ENCODE results near the gene TAPT1.
"Not testable (repeated sequence)": the region's sequence is repeated elsewhere in the genome, so short reads cannot be mapped to it uniquely, and the experiment has no call there.

The TAPT1 gene

DNA sequence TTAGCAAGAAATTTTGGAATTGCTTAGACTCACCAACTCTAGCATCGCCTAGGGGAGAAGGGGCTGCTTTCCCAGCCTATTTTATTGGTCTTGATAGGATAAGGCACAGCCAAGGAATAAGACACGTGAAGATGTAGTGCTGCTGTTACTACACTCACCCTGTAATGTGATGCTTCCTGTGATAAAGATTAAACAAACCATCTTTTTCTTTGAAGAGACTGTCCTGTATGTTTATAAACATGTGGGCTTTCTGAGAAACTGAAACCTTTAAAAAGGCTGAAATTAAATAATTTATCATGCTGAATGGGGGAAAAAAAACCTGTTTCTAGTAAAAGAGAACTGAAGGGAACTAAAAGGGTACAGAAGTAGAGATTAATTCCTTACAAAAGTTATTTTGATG lies 13.2 kb downstream of the TAPT1 start:
- DNase-seq (ENCODE audit: low read depth): no peak

DNA sequence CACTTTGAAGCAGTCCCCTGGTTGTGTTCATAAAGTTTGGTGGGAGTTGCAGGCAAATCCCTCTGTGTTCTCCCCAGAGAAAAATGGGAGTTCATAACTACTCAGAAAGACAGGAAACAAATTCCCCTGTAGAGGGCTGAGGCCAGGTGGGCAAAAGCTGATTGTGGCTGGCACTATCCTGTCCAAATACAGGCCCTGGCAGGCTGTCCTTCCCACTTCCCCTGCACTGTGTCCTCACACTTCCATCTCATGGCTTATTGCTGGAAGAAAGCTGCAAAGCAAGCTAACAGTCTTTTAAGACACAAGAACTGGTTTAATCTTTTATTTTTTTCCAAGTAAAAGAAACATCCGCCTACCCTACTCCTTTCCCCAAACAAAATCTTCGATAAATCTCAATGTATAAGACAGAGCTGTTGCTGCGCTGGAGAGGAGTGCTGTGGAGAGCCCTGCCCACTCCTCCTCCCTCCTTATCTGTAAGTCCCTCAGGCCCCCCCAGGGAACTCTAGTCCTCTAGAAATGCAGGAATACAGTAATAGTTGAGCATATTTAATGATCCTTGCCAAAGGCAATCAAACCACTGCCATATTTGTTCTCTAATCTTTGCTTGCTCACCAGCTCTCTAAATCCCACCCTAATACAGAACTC lies 14.0 kb downstream of the TAPT1 start:
- no peak for DNase-seq (ENCODE audit: low read depth)

DNA sequence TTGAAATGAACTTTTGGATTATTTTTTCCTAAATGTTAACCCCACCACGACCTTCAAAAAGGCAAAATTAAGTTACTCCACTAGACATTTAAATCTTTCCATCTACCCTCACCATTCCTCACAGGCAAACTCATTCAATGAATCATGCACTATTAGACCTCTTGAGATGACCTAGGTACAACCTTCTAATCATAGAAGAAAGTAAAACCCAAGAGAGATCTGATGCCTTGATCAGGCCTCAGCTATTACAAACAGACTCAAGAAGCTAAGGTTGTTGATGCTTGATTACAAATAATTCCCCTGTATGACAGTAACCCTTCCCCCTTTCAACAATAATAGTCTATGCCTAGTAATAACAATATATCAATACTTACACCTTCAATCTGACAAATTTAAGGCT lies 18.9 kb downstream of the TAPT1 start:
- DNase-seq (ENCODE audit: low read depth): no peak

DNA sequence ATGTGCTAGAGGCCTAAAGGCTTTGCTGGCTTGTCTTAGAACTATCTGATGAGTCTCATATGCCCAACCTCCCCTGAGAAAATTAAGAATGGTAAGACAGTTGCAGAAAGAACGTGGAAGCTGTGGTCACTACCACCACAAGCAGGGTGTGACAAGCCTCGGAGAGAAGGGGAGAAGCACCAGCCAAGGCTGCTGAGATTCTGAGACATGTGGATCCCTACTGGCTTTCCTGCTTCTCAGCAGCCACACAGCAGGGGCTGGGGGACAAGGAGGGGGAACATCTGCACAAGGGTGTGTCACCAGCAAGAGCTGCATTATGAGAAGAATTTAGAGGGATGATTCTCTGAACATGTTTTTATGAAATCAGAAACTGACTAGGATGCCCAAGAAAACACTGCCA lies 19.4 kb downstream of the TAPT1 start:
- no peak for DNase-seq (ENCODE audit: low read depth)

DNA sequence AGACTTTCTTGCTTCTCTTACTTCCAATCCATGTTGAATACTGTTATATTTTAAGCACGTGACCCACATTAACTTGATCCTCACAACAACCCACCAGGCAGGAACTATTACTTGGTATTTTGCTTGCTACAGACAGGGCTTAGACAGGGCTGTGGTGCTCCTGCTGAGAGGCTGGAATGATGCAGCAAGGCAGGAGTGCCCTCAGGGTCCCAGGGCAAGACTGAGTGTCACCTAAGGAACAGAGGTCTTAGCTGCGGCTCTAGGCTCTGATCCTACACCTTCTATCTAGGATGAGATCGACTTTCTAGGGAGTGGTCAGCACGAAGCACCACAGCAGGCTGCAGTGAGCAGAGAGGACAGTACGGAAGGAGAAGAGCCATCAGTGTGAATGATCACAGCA lies 20.0 kb downstream of the TAPT1 start:
- no peak for DNase-seq (ENCODE audit: low read depth)

DNA sequence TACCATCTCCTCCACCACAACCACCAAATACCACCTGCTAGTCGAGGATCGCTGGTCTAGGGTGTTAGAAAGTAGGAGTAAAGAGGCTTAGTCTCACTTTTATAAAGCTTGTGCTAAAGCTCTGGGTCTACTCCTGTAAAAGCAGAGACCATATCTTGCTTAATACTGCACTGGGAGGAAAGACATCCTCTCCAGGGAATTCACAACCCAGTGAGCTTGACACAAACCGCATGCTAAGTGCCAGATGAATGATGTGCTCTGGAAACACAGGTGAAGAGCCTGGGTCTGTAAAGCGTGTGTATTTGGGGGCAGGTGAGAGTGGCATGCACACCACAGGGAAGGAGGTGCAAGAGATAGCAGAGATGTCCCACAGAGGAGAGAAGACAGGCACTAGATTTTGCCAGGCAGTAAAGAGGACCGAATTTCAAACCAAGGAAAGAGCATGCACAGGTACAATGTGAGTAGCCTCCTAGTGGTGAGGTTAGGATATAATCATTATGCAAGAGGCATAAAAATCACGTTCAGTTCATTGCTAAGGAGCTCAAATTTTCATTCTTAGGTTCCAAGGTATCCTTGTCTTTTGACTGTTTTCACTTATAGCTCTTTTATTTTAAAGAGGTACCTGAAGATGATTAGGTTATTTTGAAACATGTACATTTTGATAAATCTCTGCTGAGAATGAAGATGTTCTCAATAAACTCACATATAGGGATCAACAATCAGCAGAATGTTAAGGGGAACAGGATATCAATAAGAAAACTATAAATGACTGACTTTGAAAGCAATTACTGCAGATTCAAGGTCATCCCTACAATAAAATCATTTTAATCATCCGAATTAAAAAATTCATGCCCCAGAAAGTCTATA lies 20.7 kb downstream of the TAPT1 start:
- DNase-seq (ENCODE audit: low read depth): no peak

DNA sequence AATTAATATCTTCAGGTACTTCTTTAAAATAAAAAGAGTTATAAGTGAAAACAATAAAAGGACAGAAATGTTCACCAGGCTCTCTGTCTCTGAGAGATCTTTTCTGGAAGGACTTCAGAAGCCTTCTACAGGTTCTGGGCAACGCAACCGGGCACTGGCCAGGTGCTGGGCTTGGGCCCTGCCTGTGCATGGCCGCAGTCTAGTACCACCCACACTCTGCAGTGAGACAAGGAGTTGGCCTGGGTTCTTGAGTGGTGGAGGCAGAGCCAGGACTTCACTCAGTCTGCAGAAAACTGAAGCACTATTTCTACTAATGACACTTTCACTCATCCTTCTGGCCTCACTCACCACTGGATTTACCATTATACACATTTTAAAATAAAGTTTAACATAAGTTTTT lies 21.8 kb downstream of the TAPT1 start:
- no peak for DNase-seq (ENCODE audit: low read depth)

DNA sequence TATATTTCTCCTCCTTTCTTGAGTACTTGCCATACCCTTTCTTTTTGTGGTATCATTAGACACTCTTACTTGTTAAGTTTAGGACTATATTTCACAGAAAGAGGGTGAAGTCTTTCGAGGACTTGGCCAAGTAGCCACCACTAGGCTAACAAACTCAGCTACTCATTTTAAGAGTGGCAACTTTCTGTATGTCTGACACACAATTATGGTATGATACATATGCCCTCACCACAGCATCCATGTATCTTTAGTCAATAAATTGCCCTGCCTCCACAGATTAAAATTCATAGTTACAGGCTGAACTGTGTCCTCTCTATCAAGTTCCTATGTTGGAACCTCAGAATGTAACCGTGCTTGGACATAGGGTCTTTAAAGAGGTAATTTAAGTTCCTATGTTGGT lies 23.2 kb downstream of the TAPT1 start:
- DNase-seq (ENCODE audit: low read depth): no peak

DNA sequence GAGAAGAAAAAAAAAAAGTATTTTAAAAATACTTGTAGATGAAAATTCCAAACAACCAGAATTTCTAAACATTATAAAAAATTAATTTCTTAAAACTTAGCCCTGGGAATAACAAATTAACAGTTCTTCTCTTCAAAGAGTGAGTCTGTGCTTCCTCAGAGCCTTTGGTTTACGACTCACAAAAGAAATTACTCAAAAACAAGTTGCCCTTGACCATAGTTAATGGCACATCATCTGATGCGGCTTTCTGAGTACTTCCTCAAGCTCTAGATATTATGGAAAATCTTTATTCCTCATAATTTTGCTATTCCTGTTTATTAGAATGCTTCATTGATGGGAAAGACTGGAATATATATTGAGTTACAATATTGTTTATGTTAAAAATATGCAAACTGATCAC lies 23.7 kb downstream of the TAPT1 start:
- DNase-seq (ENCODE audit: low read depth): no peak

DNA sequence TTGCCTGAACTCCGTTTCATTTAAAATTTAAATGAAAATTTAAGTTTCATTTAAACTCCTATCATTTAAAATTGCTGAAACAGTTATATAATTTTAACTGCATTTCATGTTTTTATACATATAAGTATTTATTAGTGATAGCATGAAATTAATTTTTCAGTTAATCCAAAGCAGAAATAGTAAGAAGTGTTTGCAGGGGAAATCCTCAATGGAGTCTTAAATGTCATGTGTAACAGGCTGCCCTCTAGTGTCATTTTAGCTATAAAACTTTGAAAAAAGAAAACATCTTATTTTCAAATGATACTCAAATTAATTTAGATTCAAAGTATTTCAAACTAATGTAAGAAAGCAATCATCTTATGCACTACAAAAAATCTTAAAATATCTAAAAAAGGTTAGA lies 27.2 kb downstream of the TAPT1 start:
- DNase-seq (ENCODE audit: low read depth): no peak

DNA sequence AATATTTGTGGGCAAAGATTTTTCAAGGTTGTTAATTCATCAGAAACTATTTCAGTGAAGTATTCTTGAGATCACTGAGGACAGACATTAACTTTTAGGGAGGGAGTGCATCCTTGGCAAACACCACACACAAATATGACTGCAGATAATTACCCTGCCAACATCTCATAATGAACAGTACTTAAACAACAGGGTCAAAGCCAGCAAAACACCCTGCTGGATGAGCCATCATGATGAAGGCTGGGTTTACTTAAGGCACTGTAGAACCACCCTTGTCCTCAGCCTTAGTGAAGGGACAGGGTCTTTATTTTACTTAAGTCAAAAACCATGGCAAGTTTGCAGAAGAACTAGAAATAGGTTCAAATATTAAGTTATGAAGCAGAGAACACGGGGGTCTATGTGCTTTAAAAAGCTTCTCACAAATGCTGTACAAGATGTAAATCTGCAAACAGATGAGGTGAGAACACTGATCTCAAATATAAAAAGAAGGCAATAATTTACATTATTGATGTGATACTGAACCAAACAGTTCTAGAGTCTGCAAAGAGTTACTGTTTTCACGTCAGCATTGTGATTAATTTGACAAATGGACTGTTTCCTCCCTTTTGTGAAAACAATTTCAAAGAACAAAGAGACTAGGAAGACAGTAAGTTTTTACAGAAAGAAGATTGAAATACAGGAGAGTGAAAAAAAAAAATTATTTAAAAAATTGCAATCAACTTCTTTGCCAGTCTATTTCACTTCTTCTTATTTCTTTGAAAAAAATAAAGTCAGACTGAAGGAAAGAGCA lies 28.2 kb downstream of the TAPT1 start:
- DNase-seq (ENCODE audit: low read depth): no peak

DNA sequence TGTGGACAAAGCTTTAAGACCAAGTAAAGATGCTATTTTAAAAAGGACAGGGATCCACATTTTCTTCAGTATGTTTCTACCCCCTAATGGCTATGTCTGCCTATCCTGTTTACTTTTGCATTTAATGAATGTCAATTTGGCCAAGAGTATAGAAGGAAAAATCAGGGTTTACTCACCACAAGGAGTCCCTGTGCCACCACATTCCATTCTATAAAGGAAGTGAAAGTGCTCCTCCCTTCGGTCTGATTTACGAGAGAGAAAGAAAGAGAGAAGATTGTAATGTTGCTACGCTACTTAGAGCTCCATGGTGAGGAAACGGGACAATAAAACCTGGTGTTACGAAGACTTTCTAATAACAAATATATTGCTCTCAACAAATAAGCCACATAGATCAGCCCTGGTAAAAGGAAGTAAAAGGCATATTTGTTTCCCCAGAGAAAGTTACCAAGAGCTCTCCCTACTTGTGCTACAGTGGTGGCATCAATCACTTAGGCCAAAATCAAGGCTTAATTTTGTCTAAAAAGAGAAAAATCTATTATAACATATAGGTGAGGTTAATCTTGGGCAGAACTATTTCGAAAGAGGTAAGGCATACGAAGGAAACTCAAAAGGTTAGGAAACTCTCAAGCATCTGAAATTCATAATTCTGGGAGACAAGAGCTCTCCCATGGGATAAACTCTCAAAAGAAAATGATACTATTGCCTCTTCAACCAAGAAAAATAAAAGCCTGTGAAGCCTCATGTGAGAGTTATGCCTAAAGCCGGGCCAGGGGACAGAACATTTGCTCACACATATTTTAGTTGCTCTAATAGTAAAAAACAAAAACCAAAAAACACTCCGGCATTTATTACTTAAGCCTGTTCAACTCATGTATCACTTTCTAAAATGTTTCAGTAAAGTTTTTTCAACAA lies 29.5 kb downstream of the TAPT1 start:
- no peak for DNase-seq (ENCODE audit: low read depth)

DNA sequence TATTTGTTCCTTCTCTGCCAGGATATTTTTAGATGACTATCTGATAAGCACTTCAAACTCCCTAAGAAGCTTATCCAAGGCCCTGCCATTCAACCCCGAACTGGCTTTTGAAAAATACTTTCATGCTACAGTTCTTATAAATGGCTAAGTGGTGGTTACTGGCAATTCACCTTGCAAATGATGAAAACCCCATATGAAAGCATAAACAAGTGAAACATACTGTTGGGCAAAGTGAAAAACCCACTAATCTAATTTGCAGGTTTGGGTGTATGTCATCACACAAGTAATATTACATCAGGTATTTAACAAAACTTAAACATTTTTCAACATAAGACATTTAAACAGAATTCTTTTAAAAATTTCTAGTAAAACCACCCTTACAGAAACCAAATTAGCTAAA lies 31.1 kb downstream of the TAPT1 start:
- DNase-seq (ENCODE audit: low read depth): no peak

DNA sequence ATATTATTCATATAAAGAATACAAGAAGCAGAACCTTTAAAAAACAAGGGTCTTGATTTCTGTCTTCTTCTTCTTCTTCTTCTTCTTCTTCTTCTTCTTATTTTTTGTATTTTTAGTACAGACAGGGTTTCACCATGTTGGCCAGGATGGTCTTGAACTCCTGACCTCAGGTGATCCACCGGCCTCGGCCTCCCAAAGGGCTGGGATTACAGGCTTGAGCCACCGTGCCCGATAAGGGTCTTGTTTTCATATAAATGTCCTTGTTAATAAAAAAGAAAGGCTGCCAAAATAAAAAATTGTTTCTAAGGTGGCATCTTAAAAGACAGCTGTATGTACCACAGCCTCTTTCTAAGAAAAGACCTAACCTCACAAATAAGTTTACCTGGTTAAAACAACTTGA lies 31.5 kb downstream of the TAPT1 start:
- not testable (repeated sequence) for DNase-seq (ENCODE audit: low read depth)

DNA sequence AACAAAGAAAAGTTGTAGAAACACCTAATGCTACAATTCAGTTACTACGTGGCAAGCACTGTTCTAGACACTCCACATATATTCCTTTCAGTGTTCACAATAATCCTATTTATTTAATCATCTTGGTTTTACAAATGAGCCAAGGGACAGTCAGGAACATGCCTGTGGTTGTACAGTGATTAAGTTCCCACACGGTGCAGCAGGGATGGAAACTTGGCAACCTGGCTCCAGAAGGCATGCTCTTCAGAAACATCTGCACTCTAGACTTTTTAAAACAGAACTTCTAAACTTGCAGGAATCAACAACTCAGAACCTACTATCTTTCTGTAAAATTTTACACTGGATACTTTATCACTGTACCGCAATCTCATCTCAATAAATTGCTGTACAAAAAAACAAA lies 32.1 kb downstream of the TAPT1 start:
- no peak for DNase-seq (ENCODE audit: low read depth)

DNA sequence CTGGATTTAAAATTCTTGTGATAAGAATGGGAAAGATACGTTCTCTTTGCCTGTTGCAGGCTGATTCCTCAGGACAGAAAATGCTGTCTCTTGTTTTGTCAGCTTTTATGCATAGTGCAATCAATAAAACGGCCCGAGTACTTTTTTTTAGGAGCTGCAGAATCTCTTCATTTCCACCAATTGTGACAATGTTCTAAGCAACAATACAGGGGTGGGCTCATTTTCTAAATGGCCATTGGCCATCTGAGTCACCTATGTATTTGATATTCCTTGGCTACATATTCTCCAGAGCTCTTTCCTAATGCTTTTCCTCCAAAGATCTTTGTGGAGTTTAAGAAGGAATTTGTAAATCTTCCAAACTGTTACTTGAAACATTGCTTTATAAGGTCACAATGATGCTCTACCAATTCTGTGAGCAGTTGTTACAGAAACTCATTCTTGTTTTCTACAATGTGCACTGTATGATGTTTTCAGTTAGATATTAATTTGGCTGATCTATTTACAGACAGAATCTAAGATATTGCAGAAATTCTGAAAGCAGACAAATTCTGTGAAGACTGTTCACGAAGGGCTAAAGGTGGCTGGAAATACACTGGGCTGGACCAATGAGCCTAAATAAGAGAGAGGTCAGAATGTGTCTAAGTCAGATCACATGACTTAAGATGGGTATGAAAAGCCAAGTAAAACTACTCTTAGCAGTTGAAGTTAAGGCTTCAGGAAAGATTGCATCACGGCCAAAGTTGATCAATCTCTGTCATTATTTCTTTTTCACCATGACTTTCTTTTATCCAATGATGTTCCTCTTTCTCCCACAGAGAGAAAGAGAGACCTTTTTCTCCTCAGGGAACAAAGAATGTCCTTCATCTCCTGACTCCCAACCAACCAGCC lies 33.4 kb downstream of the TAPT1 start:
- DNase-seq (ENCODE audit: low read depth): no peak

DNA sequence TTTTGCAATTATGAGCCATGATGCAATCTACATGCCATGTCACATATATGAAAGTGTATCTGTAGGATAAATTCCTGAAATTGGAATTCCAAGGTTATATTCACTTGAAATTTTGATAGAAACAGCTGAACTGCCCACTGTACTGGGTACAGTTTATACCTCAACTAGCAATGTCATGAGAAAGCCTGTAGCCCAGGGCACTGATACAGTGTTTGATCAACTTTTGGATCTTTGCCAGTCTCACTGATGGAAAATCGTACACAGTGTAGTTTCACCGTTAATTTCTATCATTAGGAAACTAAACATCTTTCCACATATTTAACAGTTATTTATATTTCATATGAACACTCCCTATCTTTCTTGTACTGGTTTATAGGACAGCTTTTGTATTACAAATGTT lies 34.2 kb downstream of the TAPT1 start:
- DNase-seq (ENCODE audit: low read depth): no peak

DNA sequence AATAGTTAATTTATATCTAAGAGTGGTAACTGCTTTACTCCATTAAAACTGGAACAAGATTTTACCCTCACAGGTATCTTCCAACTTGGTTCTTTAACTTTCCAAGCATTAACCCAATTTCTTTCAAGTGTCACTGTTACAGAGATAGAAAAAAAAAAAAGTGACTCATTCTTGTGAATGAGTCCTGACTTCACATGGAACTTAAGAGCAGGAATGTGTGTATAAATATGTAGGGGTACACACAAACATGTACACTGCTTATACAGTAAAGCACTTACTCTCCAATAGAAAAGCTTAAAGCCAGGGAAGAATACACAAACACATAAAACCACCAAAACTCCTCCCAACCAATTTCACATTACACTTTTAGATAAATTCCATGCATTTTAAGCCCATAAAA lies 38.8 kb downstream of the TAPT1 start:
- DNase-seq (ENCODE audit: low read depth): no peak

DNA sequence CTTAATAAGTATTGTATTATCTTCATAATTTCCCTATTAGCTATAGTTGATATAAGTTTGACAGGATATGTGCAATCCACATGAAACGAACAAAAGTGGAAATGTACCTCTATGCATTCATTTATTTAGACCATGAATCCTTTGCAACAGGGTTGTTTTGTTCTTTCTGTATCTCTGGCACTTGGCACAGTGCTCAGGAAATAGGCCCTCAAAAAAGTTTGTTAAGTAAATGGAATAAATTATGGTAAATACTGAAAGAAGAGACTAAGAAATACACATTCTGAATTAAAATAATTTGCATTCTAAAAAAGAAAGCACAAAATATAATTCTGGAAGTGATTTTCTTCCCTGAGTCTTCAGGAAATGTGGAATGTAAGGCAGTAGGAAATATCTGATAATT lies 39.3 kb downstream of the TAPT1 start:
- no peak for DNase-seq (ENCODE audit: low read depth)

DNA sequence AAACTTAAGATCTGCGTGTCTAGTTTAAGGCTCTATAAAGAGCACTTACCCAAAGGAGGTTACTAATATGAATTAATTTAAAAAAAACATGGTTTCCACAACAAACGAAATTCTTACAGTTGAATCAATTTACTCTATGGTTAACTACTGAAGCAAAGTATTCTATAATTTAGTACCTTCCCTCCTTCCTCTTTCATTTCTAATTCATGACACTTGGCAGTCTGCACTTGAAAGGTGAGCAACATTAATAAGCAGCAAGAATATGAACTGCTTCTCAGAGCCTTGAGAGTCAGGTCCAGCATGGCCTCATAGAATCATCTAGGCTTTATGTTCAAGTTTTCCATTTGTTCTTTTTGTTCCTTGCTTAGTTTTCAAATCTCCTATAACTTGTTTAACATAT lies 42.7 kb downstream of the TAPT1 start:
- DNase-seq (ENCODE audit: low read depth): no peak

DNA sequence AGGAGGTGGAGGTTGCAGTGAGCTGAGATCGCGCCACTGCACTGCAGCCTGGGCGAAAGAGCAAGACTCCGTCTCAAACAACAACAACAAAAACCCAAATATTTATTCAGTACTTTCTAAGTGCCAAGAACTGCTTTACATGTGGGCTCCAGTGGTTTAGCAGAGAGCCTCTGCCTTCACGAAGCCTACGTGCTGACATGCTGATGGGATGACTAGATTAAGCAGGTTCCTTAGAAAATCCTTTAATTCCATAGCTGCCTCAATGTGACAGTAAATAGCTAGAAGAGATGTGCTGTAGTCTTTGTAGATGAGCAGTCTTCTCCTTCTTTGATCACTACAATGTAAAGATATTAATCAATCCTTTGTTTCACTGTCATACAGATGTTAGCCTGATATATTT lies 49.6 kb downstream of the TAPT1 start:
- DNase-seq (ENCODE audit: low read depth): no peak

Data from activated T-cell treated with anti-CD3 and anti-CD28 coated beads for 24 hours (primary cell).